Measurements from ENCODE around the gene GTPBP1. TPM values are rescaled to one million over a fixed set of nuclear protein-coding genes. Genes with fewer than 3 reads are reported as not detected.

GTPBP1 gene
- total RNA-seq, 2 experiments from 2014 or later, result 88.6 to 92.8 TPM

- Mint-ChIP-seq H3K4me1 (peaks cover 50% of the 10 kb centered on the region), H3K4me3 (no peak overlapping the region), H3K27me3 (no peaks in the 10 kb centered on the region), H3K27ac (peak overlapping the region; percentile 23), H3K9me3 (ENCODE audit: low read depth) (no peaks in the 10 kb centered on the region), H3K36me3 (ENCODE audit: low read depth) (peaks cover 40% of the 10 kb centered on the region)
- DNase-seq (no peak), ATAC-seq (no peak)
- intact Hi-C loops (cut with DNase I, micrococcal nuclease), result loop anchor here in 1 of 2 experiments (2.0 kb wide), 1 partner anchor 26 kb away; no protein-coding TSS in a partner anchor
- CTCF ChIA-PET, result interaction anchor here (1.0 to 1.3 kb wide), 2 partner anchors 10 to 20 kb away, joined by 3 to 4 read pairs; no protein-coding TSS in a partner anchor
- POLR2A ChIA-PET, result interaction anchor here (0.9 kb wide), 1 partner anchor 10 kb away, joined by 3 read pairs; the partner anchor contains the start of gene GTPBP1
Observed at GRCh38 chr22:38715176-38715764, 9.5 kb downstream of the GTPBP1 start.

GRCh38 chr22:38715852-38716251 is 10.1 kb downstream of the GTPBP1 start:
- no peaks in the 10 kb centered on the region for H3K27me3 Mint-ChIP-seq
- H3K36me3 Mint-ChIP-seq (ENCODE audit: low read depth), result peaks cover 34% of the 10 kb centered on the region
- no peak overlapping the region for H3K27ac Mint-ChIP-seq
- CTCF ChIA-PET, result no interaction called here
- H3K9me3 Mint-ChIP-seq (ENCODE audit: low read depth), result no peaks in the 10 kb centered on the region
- POLR2A ChIA-PET, result no interaction called here
- no peak for DNase-seq
- no peak for ATAC-seq
- H3K4me3 Mint-ChIP-seq, result no peak overlapping the region
- intact Hi-C loops (cut with DNase I, micrococcal nuclease), result loop anchor here in 1 of 2 experiments (2.0 kb wide), 1 partner anchor 25 kb away; no protein-coding TSS in a partner anchor
- H3K4me1 Mint-ChIP-seq, result peaks cover 44% of the 10 kb centered on the region

GRCh38 chr22:38716271-38716670 is 10.5 kb downstream of the GTPBP1 start:
- no peaks in the 10 kb centered on the region for H3K27me3 Mint-ChIP-seq
- H3K4me3 Mint-ChIP-seq, result no peak overlapping the region
- intact Hi-C loops (cut with DNase I, micrococcal nuclease), result no loop called here
- CTCF ChIA-PET, result interaction anchor here (0.8 kb wide), 1 partner anchor 9 kb away, joined by 4 read pairs; no protein-coding TSS in a partner anchor
- ATAC-seq (no peak), DNase-seq (no peak)
- peaks cover 32% of the 10 kb centered on the region for H3K36me3 Mint-ChIP-seq (ENCODE audit: low read depth)
- no peak overlapping the region for H3K27ac Mint-ChIP-seq
- H3K9me3 Mint-ChIP-seq (ENCODE audit: low read depth), result no peaks in the 10 kb centered on the region
- H3K4me1 Mint-ChIP-seq, result peaks cover 40% of the 10 kb centered on the region
- POLR2A ChIA-PET, result no interaction called here

- ChIA-PET CTCF (interaction anchor here (0.8 kb wide), 1 partner anchor 8 kb away, joined by 4 read pairs; no protein-coding TSS in a partner anchor), POLR2A (interaction anchor here (0.6 kb wide), 1 partner anchor 242 kb away, joined by 7 read pairs; no protein-coding TSS in a partner anchor)
- intact Hi-C loops (cut with DNase I, micrococcal nuclease), result no loop called here
- H3K27me3 Mint-ChIP-seq, result no peaks in the 10 kb centered on the region
- no peaks in the 10 kb centered on the region for H3K9me3 Mint-ChIP-seq (ENCODE audit: low read depth)
- no peak overlapping the region for H3K4me3 Mint-ChIP-seq
- H3K27ac Mint-ChIP-seq, result no peak overlapping the region
- ATAC-seq, result no peak
- peaks cover 39% of the 10 kb centered on the region for H3K4me1 Mint-ChIP-seq
- peaks cover 35% of the 10 kb centered on the region for H3K36me3 Mint-ChIP-seq (ENCODE audit: low read depth)
- DNase-seq, result no peak
Observed at GRCh38 chr22:38716826-38717225, 11.1 kb downstream of the GTPBP1 start.

GRCh38 chr22:38717244-38717643 is 11.5 kb downstream of the GTPBP1 start:
- peaks cover 35% of the 10 kb centered on the region for H3K36me3 Mint-ChIP-seq (ENCODE audit: low read depth)
- no peaks in the 10 kb centered on the region for H3K9me3 Mint-ChIP-seq (ENCODE audit: low read depth)
- ChIA-PET CTCF (interaction anchor here (1.0 kb wide), 1 partner anchor 9 kb away, joined by 3 read pairs; no protein-coding TSS in a partner anchor), POLR2A (interaction anchor here (0.6 kb wide), 1 partner anchor 242 kb away, joined by 7 read pairs; no protein-coding TSS in a partner anchor)
- no peaks in the 10 kb centered on the region for H3K27me3 Mint-ChIP-seq
- H3K27ac Mint-ChIP-seq, result no peak overlapping the region
- peaks cover 36% of the 10 kb centered on the region for H3K4me1 Mint-ChIP-seq
- ATAC-seq, result no peak
- DNase-seq, result no peak
- intact Hi-C loops (cut with DNase I, micrococcal nuclease), result no loop called here
- no peak overlapping the region for H3K4me3 Mint-ChIP-seq

GRCh38 chr22:38718414-38718813 is 12.7 kb downstream of the GTPBP1 start:
- H3K4me1 Mint-ChIP-seq, result peaks cover 24% of the 10 kb centered on the region
- no peaks in the 10 kb centered on the region for H3K9me3 Mint-ChIP-seq (ENCODE audit: low read depth)
- no peaks in the 10 kb centered on the region for H3K27me3 Mint-ChIP-seq
- no peak overlapping the region for H3K27ac Mint-ChIP-seq
- H3K4me3 Mint-ChIP-seq, result no peak overlapping the region
- peaks cover 30% of the 10 kb centered on the region for H3K36me3 Mint-ChIP-seq (ENCODE audit: low read depth)
- ChIA-PET POLR2A (no interaction called here), CTCF (interaction anchor here (0.6 to 1.2 kb wide), 4 partner anchors 8 to 867 kb away, joined by 3 to 5 read pairs (median 4); no protein-coding TSS in a partner anchor)
- DNase-seq (no peak), ATAC-seq (no peak)
- intact Hi-C loops (cut with DNase I, micrococcal nuclease), result no loop called here

GRCh38 chr22:38719196-38719595 is 13.5 kb downstream of the GTPBP1 start:
- H3K27me3 Mint-ChIP-seq, result no peaks in the 10 kb centered on the region
- POLR2A ChIA-PET, result no interaction called here
- peaks cover 18% of the 10 kb centered on the region for H3K4me1 Mint-ChIP-seq
- no peak for DNase-seq
- H3K9me3 Mint-ChIP-seq (ENCODE audit: low read depth), result no peaks in the 10 kb centered on the region
- CTCF ChIA-PET, result interaction anchor here (0.6 kb wide), 1 partner anchor 866 kb away, joined by 3 read pairs; no protein-coding TSS in a partner anchor
- ATAC-seq, result no peak
- no peak overlapping the region for H3K4me3 Mint-ChIP-seq
- H3K27ac Mint-ChIP-seq, result no peak overlapping the region
- intact Hi-C loops (cut with DNase I, micrococcal nuclease), result no loop called here
- peaks cover 34% of the 10 kb centered on the region for H3K36me3 Mint-ChIP-seq (ENCODE audit: low read depth)

- Mint-ChIP-seq H3K27me3 (no peaks in the 10 kb centered on the region), H3K4me3 (no peak overlapping the region), H3K4me1 (peaks cover 8% of the 10 kb centered on the region), H3K9me3 (ENCODE audit: low read depth) (no peaks in the 10 kb centered on the region), H3K36me3 (ENCODE audit: low read depth) (peaks cover 41% of the 10 kb centered on the region), H3K27ac (no peak overlapping the region)
- intact Hi-C loops (cut with DNase I, micrococcal nuclease), result no loop called here
- ChIA-PET POLR2A (interaction anchor here (0.7 kb wide), 2 partner anchors 19 to 241 kb away, joined by 3 read pairs; no protein-coding TSS in a partner anchor), CTCF (interaction anchor here (0.6 to 1.4 kb wide), 4 partner anchors 12 to 149 kb away, joined by 3 to 6 read pairs (median 4); partner anchors contain the start of gene TOMM22)
- no peak for DNase-seq
- no peak for ATAC-seq
Observed at GRCh38 chr22:38720350-38720749, 14.6 kb downstream of the GTPBP1 start.

GRCh38 chr22:38721551-38721950 is 15.8 kb downstream of the GTPBP1 start:
- ATAC-seq, result no peak
- POLR2A ChIA-PET, result interaction anchor here (0.7 kb wide), 1 partner anchor 8 kb away, joined by 5 read pairs; no protein-coding TSS in a partner anchor
- intact Hi-C loops (cut with DNase I, micrococcal nuclease), result no loop called here
- H3K4me3 Mint-ChIP-seq, result no peak overlapping the region
- CTCF ChIA-PET, result interaction anchor here (0.9 to 3.9 kb wide), 4 partner anchors 13 to 40 kb away, joined by 3 to 34 read pairs (median 4); partner anchors contain the start of gene TOMM22
- H3K27ac Mint-ChIP-seq, result no peak overlapping the region
- H3K4me1 Mint-ChIP-seq, result peaks cover 6% of the 10 kb centered on the region
- no peak for DNase-seq
- H3K9me3 Mint-ChIP-seq (ENCODE audit: low read depth), result no peaks in the 10 kb centered on the region
- H3K36me3 Mint-ChIP-seq (ENCODE audit: low read depth), result peaks cover 42% of the 10 kb centered on the region
- no peaks in the 10 kb centered on the region for H3K27me3 Mint-ChIP-seq

GRCh38 chr22:38724176-38724575 is 18.4 kb downstream of the GTPBP1 start:
- peak overlapping the region; percentile 39 for H3K27ac Mint-ChIP-seq
- no peaks in the 10 kb centered on the region for H3K27me3 Mint-ChIP-seq
- ChIA-PET POLR2A (interaction anchor here (0.6 to 2.7 kb wide), 3 partner anchors 11 to 20 kb away, joined by 4 to 8 read pairs (median 6); no protein-coding TSS in a partner anchor), CTCF (interaction anchor here (0.7 to 3.9 kb wide), 10 partner anchors 8 to 86 kb away, joined by 3 to 34 read pairs (median 4); partner anchors contain the start of genes GTPBP1 and TOMM22)
- DNase-seq, result no peak
- no peak for ATAC-seq
- H3K36me3 Mint-ChIP-seq (ENCODE audit: low read depth), result peaks cover 54% of the 10 kb centered on the region
- H3K4me1 Mint-ChIP-seq, result no peaks in the 10 kb centered on the region
- H3K4me3 Mint-ChIP-seq, result no peak overlapping the region
- intact Hi-C loops (cut with DNase I, micrococcal nuclease), result no loop called here
- H3K9me3 Mint-ChIP-seq (ENCODE audit: low read depth), result no peaks in the 10 kb centered on the region

GRCh38 chr22:38724926-38725571 is 19.3 kb downstream of the GTPBP1 start:
- ChIA-PET CTCF (interaction anchor here (0.5 to 3.9 kb wide), 18 partner anchors 8 to 247 kb away, joined by 3 to 34 read pairs (median 4); partner anchors contain the start of genes GTPBP1 and TOMM22), POLR2A (interaction anchor here (0.6 to 2.7 kb wide), 6 partner anchors 10 to 707 kb away, joined by 3 to 8 read pairs (median 4); no protein-coding TSS in a partner anchor)
- peaks cover 59% of the 10 kb centered on the region for H3K36me3 Mint-ChIP-seq (ENCODE audit: low read depth)
- DNase-seq (peak; percentile 56), ATAC-seq (peak; percentile 79)
- H3K4me3 Mint-ChIP-seq, result no peak overlapping the region
- no peaks in the 10 kb centered on the region for H3K4me1 Mint-ChIP-seq
- H3K27ac Mint-ChIP-seq, result peak overlapping the region; percentile 51
- intact Hi-C loops (cut with DNase I, micrococcal nuclease), result no loop called here
- H3K9me3 Mint-ChIP-seq (ENCODE audit: low read depth), result no peaks in the 10 kb centered on the region
- no peaks in the 10 kb centered on the region for H3K27me3 Mint-ChIP-seq

Measured in activated CD4-positive, alpha-beta T cell treated with anti-CD3 and anti-CD28 coated beads for 36 hours (primary cell).